NCI-H2196 treated with DMSO at 0.1 percent for 48 hours (cell line): ENCODE measurements around the gene IRF5.
"Not testable (repeated sequence)": the region's sequence is repeated elsewhere in the genome, so short reads cannot be mapped to it uniquely, and the experiment has no call there.

ENCODE experiments used
- DNase-seq: peaks from one replicate; lab custom pipeline; 2025; ENCODE audit not compliant: unreplicated experiment; lab: John Stamatoyannopoulos, UW

Gene IRF5

GRCh38 chr7:128906001-128906765 lies 31.5 kb upstream of the IRF5 start:
- DNase-seq = no peak

- no peak for DNase-seq
These were observed 30.8 kb upstream of the IRF5 start for GRCh38 chr7:128906766-128907559.

GRCh38 chr7:128908750-128909624 lies 28.7 kb upstream of the IRF5 start:
- no peak for DNase-seq

- no peak for DNase-seq
These were observed 27.8 kb upstream of the IRF5 start for GRCh38 chr7:128909625-128910568.

- no peak for DNase-seq
These were observed 27.2 kb upstream of the IRF5 start, which contains the start of gene KCP for GRCh38 chr7:128910569-128910945. Gene KCP (minus strand): TSS chr7:128910709. CDS start chr7:128910676, 33 bp downstream.

- DNase-seq = no peak
These were observed 26.2 kb upstream of the IRF5 start for GRCh38 chr7:128911423-128912031.

- DNase-seq = no peak
These were observed 25.4 kb upstream of the IRF5 start for GRCh38 chr7:128912281-128912680.

- DNase-seq = not testable (repeated sequence)
These were observed 24.8 kb upstream of the IRF5 start for GRCh38 chr7:128912709-128913495.

GRCh38 chr7:128913870-128914565 lies 23.7 kb upstream of the IRF5 start:
- no peak for DNase-seq

- no peak for DNase-seq
These were observed 23.1 kb upstream of the IRF5 start for GRCh38 chr7:128914566-128915151.

GRCh38 chr7:128915271-128915819 lies 22.4 kb upstream of the IRF5 start:
- no peak for DNase-seq

- DNase-seq = no peak
These were observed 21.7 kb upstream of the IRF5 start for GRCh38 chr7:128915841-128916642.

GRCh38 chr7:128916643-128916915 lies 21.1 kb upstream of the IRF5 start:
- DNase-seq = no peak

GRCh38 chr7:128917122-128917521 lies 20.6 kb upstream of the IRF5 start:
- DNase-seq = no peak

GRCh38 chr7:128918016-128918665 lies 19.6 kb upstream of the IRF5 start:
- no peak for DNase-seq

GRCh38 chr7:128919241-128919640 lies 18.5 kb upstream of the IRF5 start:
- DNase-seq = no peak
